NK-92 (cell line): ENCODE measurements around the gene CYP3A7.
"Not testable (repeated sequence)": the region's sequence is repeated elsewhere in the genome, so short reads cannot be mapped to it uniquely, and the experiment has no call there.

Experiments
- DNase-seq: peaks from one replicate; lab custom pipeline; 2025; ENCODE audit not compliant: unreplicated experiment; lab: John Stamatoyannopoulos, UW

CYP3A7 gene

DNA sequence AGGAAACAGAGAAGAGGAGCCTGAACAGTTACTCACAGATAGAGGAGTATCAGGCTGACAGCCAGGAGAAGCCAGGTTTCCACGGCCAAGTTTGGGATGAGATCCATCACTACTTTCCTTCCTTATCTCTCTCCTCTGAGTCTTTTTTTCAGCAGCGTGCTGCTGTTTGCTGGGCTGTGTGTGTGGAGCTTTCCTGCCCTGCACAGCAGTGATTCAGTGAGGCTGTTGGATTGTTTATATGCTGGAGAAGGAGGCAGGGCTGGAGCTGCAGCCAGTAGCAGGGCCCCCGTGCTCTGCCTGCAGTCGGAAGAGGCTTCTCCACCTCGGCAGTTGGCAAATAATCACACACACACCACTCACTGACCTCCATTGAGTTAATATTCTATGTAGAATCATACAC is at the start of gene CYP3A7:
CYP3A7 (minus strand) TSS at position 210 of the 400 bp plus-strand sequence; CDS start at position 107, 103 bp downstream.
- no peak for DNase-seq

DNA sequence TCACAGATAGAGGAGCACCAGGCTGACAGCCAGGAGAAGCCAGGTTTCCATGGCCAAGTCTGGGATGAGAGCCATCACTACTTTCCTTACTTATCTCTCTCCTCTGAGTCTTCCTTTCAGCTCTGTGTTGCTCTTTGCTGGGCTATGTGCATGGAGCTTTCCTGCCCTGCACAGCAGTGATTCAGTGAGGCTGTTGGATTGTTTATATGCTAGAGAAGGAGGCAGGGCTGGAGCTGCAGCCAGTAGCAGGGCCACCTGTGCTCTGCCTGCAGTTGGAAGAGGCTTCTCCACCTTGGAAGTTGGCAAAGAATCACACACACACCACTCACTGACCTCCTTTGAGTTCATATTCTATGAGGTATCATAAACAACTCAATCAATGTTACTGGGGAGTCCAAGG is 49.0 kb upstream of the CYP3A7 start, which contains the start of gene CYP3A4:
CYP3A4 (minus strand) TSS at position 178 of the 400 bp plus-strand sequence; CDS start at position 75, 103 bp downstream.
- DNase-seq = no peak

DNA sequence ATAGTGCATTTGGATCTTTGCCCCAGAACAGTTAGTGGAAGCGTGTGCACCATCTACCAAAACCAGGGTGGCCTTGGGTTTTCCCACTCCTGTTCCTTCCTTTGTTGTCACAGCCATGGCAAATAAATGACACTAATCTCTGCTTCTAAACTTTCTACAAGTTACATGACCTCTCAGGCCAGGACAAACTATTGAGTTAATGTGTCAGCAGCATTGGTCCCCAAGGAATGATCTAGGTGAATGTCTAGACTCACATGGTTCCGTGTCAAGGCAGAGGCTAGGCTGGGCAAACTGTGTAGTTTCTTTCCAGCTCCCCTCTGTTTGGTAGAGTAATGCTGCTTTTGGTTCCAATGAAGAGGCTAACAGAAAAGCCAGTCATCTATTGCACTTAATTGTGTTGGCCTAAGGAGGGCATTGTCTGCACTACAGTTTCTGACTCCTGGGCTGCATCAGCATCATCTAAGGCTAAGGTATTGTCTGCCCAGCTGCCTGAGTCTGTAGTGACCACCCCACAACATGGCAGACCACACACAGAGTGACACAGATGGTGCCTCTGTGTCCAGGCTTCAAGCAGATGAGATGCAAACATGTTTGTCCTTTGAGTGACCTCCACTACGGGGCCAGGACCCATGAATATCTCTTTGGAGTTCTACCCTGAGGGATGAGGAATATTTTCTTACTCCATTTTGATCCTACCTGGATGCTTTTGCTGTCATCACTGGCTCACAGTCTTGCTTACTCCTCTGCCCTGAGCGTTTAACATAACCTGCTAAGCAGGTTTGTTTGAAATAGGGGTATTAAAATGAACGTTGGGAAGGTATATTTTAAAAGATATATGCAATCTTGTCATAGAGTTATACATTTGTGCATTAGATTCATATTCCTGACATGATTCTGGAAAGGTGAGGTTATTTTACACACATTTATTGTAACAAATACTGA is 47.3 kb upstream of the CYP3A7 start:
- no peak for DNase-seq

DNA sequence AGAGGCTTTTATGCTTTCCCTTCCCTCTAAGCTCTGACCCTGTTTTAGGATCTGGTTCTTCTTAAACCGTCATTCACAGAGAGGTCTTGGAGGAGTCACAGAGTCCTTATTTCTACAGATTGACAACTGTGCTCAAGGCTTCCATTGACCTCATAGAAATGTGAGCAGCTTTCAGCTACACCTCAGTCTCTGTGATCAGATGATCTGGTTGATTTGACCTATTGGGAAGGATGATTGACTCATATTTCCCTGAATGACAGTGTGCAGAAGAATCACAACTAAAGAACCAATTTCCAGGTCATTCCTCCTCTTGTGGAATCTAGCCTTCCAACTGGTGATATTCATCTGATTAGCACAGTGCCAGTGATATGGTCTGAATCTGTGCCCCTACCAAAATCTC is 45.6 kb upstream of the CYP3A7 start:
- DNase-seq = no peak

- DNase-seq = no peak
Measured at GRCh38 chr7:99779949-99780348, 45.0 kb upstream of the CYP3A7 start.

- no peak for DNase-seq
Measured at GRCh38 chr7:99778880-99779279, 43.9 kb upstream of the CYP3A7 start.

DNA sequence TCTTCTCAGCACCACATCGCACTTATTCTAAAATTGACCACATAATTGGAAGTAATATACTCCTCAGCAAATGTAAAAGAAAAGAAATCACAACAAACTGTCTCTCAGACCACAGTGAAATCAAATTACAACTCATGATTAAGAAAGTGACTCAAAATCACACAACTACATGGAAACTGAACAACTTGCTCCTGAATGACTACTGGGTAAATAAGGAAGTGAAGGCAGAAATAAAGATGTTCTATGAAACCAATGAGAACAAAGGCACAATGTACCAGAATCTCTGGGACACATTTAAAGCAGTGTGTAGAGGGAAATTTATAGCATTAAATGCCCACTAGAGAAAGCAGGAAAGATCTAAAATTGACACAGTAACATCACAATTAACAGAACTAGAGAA is 38.4 kb upstream of the CYP3A7 start:
- DNase-seq = not testable (repeated sequence)

DNA sequence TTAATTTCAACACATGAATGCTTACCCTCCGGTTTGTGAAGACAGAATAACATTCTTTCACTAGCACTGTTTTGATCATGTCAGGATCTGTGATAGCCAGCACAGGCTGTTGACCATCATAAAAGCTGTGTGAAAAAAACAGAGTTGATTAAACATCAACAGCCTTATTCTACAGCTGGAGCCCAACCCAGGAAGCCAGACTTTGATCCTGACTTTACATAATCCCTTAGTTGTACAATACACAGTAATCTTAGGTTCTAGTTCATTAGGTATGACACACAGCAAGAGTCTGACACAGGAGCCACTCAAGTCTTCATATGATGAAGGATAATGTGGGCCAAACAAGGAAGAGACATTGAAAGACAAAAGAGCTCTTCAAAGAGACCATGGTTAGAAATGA is 37.6 kb upstream of the CYP3A7 start:
- DNase-seq = no peak

- DNase-seq = not testable (repeated sequence)
Measured at GRCh38 chr7:99769494-99769893, 34.5 kb upstream of the CYP3A7 start.

- DNase-seq = no peak
Measured at GRCh38 chr7:99768471-99768870, 33.5 kb upstream of the CYP3A7 start.

- no peak for DNase-seq
Measured at GRCh38 chr7:99767662-99768061, 32.7 kb upstream of the CYP3A7 start.

GRCh38 chr7:99766484-99767099 is 31.6 kb upstream of the CYP3A7 start:
- DNase-seq = no peak

DNA sequence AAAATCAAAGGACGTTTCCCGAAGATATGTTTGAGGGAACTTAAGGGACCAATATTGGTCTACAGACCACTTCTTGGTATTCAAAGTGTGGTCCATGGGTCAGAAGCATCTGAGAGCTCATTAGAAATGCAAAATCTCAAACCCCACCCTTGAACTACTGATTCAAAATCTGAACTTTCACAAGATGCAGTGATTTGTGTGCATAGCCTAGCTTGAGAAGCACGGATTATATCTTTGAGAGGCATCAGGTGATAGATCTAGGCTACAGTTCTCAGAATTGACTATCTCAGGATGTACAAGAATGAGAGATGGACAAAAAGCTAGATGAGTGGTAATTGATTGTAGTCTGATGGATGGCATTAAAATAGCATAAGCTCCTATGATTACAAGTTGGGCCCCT is 29.5 kb upstream of the CYP3A7 start:
- no peak for DNase-seq

DNA sequence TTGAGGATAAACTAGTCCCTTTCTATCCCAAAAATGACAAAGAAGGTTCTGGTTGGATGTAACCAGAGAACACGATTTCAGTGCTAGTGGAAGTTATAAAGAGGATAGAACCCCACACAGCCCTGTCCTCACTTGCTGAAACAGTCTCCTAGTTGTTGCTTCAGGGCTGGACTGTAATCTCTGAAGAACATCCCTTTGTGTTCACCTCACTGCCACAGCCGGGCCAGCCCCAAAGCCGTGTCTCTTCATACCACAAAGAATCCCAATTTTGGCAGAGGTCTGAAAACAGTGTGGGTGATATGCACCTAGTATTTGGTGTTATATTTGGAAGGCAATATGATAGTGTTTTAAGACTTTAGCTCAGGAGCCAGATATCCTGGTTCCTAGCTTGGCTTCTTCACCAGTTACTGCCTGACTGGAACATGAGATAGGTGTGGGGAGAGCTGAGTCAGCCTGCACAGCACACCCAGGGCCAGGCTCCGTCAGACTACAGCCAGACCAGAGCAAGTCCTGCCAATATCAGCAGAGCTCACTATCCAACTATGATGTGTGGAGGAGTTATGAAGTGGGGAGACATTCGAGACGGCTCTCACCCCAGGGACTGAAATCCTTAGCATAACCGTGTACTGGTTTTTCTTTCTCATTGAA is 27.8 kb upstream of the CYP3A7 start:
- DNase-seq = no peak

DNA sequence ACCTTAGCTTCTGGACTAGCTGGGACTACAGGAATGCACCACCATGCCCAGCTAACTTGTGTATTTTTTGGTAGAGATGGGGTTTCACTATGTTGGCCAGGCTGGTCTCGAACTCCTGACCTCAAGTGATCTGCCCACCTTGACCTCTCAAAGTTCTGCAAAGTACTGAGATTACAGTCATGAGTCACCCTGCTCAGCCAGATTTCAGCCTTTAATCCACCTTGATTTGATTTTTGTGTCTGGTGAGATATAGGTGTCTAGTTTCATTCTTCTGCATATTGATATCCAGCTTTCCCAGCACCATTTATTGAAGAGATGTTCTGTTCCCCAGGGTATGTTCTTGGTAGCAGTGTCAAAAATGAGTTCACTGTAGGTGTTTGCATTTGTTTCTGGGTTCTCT is 20.1 kb upstream of the CYP3A7 start:
- DNase-seq = no peak

GRCh38 chr7:99752356-99752755 is 17.4 kb upstream of the CYP3A7 start:
- DNase-seq = no peak

DNA sequence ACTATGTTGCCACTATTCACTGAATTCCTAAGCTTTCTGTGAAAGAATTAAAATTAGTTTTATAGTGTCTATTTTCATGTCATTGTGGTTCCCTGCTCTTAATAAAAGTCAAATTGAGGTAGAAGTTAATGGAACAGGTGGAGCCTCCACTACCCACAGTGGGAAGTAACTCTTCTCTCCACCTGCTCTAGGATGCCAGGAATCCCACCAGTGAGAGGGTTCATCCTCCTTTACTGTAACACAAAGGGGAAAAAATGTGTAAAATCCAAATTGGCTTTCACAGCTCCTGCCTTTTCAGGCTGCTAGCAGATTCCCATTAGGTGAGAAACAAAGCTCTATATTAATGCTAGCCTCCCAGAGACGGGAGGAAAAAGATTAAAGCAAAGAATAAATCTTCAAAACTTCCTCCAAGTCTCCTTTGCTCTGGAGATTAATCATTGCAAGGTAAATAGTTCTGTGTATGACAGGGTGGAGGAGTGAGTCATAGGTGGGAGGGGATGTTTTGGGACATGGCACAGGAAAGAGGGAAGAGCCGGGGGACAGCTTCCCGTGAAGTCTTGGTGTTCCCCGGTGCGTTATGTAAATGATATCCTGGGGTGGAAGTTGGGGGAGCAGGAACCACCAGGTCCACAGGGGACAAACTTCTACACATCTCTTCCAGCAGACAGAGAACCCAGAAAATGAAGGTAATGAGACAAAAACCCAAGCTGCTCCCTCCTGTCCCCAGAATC is 16.5 kb upstream of the CYP3A7 start:
- DNase-seq = not testable (repeated sequence)

DNA sequence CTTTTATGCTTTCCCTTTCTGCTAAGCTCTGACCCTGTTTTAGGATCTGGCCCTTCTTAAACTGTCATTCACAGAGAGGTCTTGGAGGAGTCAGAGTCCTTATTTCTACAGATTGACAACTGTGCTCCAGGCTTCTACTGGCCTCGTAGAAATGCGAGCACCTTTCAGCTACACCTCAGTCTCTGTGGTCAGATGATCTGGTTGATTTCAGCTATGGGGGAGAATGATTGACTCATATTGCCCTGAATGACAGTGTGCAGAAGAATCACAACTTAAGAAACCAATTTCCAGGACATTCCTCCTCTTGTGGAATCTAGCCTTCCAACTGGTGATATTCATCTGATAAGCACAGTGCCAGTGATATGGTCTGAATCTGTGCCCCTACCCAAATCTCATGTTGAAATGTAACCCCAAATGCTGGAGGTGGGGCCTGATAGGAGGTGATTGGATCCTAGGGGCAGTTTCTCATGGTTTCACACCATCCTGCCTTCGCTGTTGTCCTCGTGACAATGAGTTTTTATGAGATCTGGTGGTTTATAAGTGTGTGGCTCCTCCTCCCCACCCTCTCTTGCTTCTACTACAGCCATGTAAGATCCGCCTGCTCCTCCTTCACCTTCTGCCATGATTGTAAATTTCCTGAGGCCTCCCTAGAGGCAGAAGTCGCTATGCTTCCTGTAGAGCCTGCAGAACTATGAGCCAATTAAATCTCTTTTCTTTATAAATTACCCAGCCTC is 14.0 kb upstream of the CYP3A7 start:
- DNase-seq = no peak

DNA sequence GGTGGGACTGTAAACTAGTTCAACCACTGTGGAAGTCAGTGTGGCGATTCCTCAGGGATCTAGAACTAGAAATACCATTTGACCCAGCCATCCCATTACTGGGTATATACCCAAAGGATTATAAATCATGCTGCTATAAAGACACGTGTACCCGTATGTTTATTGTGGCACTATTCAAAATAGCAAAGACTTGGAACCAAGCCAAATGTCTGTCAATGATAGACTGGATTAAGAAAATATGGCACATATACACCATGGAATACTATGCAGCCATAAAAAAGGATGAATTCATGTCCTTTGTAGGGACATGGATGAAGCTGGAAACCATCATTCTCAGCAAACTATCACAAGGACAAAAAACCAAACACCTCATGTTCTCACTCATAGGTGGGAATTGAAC is 11.9 kb upstream of the CYP3A7 start:
- DNase-seq = not testable (repeated sequence)

DNA sequence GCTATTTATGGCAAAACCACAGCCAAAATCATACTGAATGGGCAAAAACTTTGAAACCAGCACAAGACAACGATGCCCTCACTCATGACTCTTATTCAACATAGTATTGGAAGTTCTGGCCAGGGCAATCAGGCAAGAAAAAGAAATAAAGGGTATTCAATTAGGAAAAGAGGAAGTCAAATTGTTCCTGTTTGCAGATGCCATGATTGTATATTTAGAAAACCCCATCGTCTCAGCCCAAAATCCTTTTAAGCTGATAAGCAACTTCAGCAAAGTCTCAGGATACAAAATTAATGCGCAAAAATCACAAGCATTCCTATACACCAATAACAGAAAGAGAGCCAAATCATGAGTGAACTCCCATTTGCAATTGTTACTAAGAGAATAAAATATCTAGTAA is 10.4 kb upstream of the CYP3A7 start:
- DNase-seq = not testable (repeated sequence)
